CD1c-positive myeloid dendritic cell (primary cell): ENCODE data around the gene KIRREL3.
"Not testable (repeated sequence)": the region's sequence is repeated elsewhere in the genome, so short reads cannot be mapped to it uniquely, and the experiment has no call there.

Source experiments
- DNase-seq: peaks from one replicate; pipeline ENCODE4 v3.0.0-alpha.2; 2016; ENCODE audit errors: extremely low spot score

Gene KIRREL3

GRCh38 chr11:126952533-126952932 is 48.0 kb downstream of the KIRREL3 start:
- DNase-seq: not testable (repeated sequence)

DNA sequence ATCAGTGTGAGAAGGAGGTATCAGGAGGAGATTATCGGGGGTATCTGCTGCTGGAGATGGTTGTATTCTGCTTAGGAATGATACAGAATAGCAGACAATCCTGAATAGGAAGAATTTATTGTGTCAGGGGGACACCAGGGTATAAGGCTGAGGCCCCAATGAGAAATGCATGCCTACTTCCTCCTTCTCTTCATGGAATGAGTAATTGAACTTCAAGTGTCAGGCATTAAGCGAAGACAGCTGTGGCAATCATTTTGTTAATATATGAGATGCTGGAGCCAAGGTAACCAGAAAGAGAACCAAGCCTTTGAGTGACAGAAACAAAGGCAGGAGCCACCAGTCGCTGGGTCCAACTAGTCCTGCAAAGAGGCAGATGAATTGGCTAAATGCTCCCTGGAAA is 49.1 kb downstream of the KIRREL3 start:
- DNase-seq: no peak

DNA sequence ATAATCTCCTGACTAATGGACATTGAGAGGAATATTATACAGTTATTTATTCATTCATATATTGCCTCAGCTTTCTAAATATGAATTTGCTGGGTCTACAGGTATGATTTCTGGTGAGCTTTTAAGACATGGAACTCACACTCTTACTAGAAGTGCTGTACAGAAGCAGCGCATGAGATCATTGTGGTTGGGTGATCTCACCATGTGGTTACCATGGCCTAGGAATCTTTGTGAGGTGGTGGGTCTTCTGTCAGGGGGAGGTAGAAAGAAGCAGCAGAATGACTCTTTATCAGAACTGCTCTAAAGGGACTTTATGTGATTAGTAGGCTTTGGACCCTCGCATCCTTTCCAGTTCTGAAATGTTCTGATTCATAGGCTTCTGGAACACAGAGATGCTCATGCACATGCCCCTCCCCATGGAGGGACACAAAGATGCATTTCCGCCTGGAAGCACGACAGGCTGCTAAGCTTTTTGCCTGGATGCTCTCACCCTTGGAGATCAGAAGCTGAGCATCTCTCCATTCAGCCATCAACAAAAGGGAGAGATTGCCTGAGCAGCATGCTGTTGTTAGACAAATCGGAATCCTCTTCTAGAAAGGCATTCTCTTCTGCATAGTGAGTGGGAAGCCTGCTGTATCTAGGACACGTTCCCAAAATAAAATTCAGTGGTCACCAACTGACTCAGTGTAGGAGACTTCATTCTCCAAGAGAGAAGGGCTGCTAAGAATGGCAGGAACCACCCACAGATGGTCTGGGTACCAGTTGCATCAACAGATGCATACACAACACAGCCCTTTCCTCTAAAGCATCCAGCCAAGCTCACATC is 51.3 kb downstream of the KIRREL3 start:
- no peak for DNase-seq

DNA sequence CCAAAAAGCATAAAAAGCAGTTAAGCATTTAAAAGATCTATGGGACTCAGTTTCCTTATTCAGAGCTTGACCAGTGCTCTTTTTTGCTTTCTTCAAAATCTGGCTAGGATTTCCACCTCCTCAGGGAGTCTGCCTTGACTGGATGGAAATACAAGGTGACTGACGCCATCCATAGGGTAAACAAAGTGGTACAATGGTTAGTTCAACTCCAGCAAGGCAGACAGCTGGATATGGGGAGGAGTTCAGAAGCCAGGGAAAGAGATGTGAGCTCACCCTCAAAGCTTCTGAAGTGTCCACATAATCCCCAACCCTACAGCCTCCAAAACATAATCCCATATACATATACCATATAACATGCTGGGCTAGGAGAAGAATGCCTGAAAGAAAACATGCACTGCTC is 52.0 kb downstream of the KIRREL3 start:
- no peak for DNase-seq

- no peak for DNase-seq
Measured at GRCh38 chr11:126945319-126945718, 55.3 kb downstream of the KIRREL3 start.

DNA sequence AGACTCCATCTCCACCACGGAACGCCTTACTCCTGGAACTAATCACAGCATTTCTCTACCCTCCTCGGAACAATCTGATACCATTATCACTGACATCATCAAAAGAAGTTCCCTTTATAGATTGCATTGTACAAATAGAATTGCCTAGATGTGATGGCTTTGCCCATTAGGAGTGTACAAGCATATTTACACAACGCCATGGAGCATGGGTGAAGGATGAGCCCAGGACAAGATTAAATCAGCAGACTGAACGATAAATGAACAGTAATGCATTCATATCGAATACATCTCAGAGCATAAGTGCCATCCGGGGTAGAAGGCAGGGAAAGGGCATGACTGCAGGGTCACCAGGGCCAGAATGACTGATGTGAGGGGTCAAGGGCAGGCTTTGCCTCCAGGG is 57.3 kb downstream of the KIRREL3 start:
- no peak for DNase-seq

DNA sequence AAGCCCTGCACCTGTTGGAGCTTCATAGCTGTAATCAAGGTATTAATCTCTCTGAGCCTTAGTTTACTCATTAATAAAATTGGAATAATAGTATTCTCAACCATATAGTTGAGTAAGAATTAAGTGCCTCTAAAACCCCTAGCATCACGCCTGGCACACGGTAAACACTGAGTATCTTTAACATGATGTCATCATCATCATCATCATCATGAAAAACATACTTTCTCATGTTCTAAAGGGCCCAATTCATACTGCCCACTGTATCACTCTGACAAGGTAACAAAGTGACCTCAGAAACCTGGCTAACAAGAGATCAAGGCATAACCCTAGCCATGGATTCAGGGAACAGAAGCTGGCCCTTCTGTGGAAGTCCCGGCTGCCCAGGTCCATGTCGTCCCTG is 58.4 kb downstream of the KIRREL3 start:
- no peak for DNase-seq

DNA sequence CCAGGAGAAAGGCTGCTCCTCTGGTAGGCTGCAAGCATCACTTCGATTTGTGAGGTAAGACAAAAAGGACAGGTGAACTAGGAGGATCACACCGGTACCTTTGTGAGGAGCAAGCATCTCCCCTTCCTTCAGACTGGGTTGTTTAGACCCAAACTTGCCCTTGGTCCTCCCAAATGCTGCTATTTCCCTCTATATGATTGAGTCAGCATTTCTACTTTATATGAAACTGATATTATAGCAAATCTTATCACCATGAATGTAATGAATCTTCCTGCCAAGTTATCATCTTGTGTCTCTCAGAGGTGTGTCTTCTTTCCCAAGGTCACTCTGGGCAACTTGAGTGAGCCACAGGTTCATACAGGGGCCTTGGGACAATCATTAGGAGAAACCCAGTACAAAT is 61.0 kb downstream of the KIRREL3 start:
- no peak for DNase-seq

- no peak for DNase-seq
Measured at GRCh38 chr11:126938718-126939117, 61.9 kb downstream of the KIRREL3 start.

DNA sequence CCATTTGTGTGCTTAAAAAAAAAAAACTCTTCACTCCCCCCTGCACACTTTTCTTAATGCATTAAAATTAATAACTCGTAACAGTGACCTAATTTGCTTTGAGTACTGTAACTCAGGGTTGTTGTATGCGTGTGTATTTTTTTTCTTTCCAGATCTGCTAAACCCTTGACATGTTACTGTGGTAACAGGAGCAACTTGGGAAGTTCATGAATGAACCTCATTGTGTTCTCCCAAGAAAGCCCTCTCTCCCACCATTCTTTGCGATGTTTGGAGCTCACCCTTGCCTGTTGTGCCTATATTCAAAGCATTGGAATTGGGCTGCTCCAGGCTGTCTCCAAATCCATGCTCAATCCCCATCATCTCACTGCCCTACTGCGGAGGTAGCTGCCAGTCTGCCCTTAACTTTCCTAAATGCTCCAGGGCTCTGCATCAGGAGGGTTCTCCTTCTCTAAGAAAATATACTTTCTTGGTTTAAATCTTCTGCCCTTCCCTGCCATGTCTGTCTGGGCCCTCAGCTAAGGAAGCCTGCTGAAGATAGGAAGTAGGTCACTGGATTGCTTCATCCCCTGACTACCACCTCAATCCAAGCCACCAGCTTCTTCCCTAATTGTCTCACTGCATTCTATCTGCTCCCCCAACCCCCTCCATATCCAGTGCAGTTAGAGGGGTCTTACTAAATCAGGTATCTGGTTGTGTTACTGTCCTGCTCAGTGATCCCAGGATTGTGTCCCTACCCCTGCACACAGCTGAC is 70.3 kb downstream of the KIRREL3 start:
- no peak for DNase-seq

DNA sequence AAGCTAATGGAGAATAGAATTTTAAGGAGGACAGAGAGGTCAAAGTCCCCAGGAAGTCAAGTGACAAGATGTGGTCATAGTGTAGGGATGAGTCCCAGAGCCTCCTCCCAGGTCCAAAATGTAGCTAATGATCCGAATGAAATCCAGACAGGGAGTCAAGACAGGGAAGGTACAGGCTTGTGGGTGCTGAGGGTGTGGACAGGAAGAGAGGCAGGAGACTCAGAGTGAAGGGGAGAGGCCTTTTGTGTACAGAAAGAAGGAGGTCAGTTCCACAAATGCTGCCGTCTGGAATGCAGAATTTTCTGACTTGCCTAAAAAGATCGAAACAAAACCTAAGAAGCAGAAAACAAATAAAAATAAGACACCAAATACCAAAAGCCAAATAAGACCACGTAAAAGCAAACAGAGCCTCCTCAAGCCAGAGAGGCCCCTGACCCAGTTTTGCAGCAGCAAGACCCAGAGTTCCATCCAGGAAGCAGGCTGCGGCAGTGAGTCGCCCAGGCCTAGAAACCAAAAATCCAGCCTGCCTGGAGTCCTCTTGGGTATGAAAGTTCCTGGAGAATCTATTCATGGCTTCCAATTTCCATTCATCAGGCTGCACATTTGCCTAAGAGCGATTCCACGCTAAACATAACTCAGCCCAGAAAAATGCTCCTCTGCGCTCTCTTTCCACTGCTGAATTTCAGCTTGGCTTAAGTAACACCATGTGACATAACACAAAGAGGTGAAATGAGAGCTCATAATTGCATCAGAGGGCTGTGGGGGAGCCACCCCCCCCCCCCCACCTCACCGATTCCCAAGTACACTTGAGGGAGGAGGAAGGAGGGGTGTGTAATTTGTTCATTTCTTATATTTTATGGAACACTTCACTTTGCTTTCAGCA is 71.2 kb downstream of the KIRREL3 start:
- no peak for DNase-seq

DNA sequence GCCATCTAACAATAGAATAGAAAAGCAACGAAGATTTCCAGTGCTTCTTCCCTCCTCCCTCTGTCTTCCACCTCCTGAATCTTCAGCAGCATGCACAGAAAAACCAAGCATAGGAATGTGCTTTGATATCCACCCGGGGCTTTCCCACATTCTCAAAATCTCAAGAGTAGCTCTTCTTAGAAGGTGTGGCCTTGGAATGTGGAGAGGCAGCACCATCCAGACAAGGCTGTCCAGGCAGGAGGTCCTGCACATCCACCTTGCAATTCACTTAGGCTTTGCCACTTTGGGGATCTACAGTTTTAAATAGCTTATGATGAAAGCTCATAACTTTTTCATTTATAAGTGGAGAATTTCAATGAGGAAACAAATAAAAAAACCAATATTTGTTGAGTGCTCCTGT is 72.9 kb downstream of the KIRREL3 start:
- DNase-seq: no peak

GRCh38 chr11:126926376-126926791 is 74.2 kb downstream of the KIRREL3 start:
- DNase-seq: no peak

- DNase-seq: no peak
Measured at GRCh38 chr11:126925321-126926093, 75.1 kb downstream of the KIRREL3 start.

DNA sequence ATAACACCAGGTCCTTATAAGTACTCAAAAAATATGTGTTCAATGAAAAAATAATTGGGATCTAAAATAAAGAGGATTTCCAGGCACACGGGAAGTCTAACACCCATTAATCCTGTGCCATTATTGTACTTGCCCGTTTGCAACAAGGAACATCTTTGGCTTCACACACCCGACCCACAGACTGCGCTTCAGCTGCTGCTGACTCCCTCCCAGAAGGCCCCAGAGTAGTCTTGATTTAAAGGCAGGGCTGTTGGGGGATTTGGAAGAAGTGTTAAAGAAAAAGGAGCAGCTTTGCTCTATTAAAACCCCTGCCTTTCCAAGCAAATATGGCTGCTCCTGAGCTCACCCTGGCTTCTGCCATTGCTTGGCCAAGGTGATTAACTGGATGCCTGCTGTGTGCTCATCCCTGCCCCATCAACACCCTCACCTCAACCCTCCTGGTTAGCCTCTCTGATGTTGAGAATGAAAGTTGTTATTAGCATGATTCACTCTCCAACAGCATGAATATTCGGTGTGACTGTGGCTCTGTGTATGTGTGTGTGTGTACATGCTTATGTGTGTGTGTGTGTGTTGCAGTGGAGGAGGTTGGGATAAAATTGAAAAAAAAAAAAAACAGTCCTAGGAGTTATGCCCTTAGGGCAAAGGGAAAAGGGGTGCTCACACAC is 76.1 kb downstream of the KIRREL3 start:
- DNase-seq: no peak

DNA sequence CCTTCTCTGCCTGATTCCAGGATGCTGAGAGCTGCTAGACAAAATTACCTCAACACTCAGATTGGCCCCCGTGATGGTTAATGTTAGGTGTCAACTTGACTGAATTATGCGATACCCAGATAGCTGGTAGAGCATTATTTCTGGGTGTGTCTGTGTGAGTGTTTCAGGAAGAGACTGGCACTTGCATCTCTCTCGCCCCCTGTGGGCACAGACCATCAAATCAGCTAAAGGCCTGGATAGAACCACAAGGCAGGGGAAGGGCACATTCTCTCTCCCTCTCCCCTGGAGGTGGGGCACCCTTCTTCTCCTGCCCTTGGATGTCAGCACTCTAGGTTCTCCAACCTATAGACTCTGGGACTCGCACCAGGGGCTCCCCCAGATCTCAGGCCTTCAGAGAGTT is 79.7 kb downstream of the KIRREL3 start:
- no peak for DNase-seq

DNA sequence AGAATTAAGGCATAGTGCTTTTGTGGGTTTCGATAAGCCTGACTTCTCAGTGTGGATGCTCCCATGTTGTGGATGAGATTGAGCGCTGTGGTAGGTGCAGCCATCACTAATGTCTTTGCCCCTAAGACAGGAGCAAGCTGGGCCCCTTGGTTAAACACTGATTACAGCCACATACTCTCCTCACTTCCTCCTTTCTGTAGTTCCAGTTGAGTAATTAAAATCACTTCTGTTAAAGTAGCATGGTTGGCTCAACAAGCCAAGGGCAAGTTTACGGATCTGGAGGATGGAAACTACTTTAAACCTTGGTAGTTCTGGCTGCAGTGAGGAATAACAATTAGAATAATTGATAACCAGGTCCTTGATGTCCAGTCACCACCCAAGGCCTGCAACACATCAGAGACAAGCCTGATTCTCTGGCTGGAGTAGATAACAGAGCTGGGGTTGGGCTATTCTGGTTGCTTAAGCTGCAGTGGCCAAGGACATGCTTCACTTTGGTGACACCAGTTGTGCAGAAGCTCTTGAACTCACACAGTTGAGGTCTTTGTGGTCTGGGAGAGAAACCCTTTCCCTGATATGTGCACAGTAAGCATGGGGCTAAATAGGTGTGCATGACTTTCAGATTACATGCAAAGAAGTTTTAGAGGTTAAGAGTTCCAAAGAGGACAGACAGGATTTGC is 81.3 kb downstream of the KIRREL3 start:
- DNase-seq: no peak

DNA sequence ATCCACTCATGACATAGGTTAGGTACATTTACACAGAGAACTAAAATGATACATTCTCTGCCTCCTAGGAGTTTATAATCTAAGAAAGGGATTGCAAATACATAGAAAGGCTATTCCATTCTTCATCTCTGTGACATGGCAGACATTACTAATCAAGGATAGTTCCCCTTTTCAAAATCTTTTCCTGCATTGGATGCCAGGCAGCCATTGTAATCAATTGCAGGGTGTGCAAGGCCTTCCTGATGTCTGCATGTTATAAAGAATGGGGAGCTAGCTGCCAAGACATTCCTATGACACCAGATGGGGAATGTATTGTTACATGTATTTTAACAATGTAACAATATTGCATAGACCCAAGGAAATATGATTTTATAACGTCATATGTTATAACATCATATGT is 82.0 kb downstream of the KIRREL3 start:
- DNase-seq: no peak

DNA sequence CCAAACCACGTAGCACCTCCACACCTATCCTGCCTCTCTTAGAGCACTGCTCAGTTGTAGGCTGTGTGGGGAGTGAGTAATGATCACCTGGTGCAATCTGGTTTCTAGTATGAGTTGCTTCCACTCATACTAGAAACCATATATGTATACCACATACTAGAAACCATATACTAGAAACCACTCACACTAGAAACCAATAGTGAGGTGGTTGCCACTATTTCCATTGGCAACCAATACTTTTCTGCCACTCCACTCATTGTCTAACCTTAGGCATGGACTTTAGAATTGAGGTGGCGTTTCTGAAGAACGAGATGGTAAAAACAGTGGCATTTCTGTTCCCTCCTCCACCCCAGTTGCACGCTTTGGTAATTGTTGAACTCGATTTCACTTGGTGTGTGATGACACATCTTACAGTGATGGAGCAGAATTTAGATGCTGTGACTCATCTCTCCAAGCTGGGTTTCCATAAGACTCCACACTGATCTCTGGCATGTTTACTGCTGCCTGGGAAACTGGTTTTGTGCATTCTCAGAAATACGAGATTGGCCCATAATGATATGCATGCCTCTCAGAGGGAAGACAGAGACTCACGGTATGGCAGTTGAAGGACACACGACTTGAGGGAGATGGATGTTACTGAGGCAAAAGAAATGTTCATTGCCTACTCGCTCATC is 82.9 kb downstream of the KIRREL3 start:
- no peak for DNase-seq

- no peak for DNase-seq
Measured at GRCh38 chr11:126915430-126915829, 85.1 kb downstream of the KIRREL3 start.
